Epithelial cell of proximal tubule (primary cell): ENCODE data around the gene QSOX1. TPM values are rescaled to one million over a fixed set of nuclear protein-coding genes. Genes with fewer than 3 reads are reported as not detected.
"Not testable (repeated sequence)": the region's sequence is repeated elsewhere in the genome, so short reads cannot be mapped to it uniquely, and the experiment has no call there.

Experiments
- DNase-seq: peaks from one replicate; pipeline ENCODE4 v3.0.0-alpha.2; 2011; ENCODE audit warnings: low read depth
- H3K4me3 ChIP-seq: 2 replicates; pipeline ENCODE4 v1.5.1; 2011; ENCODE audit warnings: low read depth, mild to moderate bottlenecking, low read length
- CTCF ChIP-seq: conservative IDR thresholded peaks from 2 replicates; pipeline ENCODE4 v1.5.1; 2012; ENCODE audit warnings: low read depth, mild to moderate bottlenecking, low read length
- total RNA-seq: library from RNA; depleted of rRNA; stranded (reverse); fragments of >200 nt; gene quantifications from 2 replicates; pipeline ENCODE4 v1.2.3, GENCODE V29; 2015

QSOX1 gene
- total RNA-seq, 1 donor from 2014 or later = 247 TPM

GRCh38 chr1:180197231-180197630, 42.6 kb downstream of the QSOX1 start:
- no peak for DNase-seq
- no peak for TF ChIP-seq CTCF
- H3K4me3 ChIP-seq = no peak overlapping the region

GRCh38 chr1:180198196-180198595, 43.5 kb downstream of the QSOX1 start:
- no peak for DNase-seq
- H3K4me3 ChIP-seq = no peak overlapping the region
- no peak for TF ChIP-seq CTCF

- TF ChIP-seq CTCF = no peak
- H3K4me3 ChIP-seq = no peak overlapping the region
- no peak for DNase-seq
Observed at GRCh38 chr1:180198611-180199010, 43.9 kb downstream of the QSOX1 start.

GRCh38 chr1:180199018-180199417, 44.3 kb downstream of the QSOX1 start:
- no peak for DNase-seq
- H3K4me3 ChIP-seq = no peak overlapping the region
- no peak for TF ChIP-seq CTCF

- no peak for DNase-seq
- H3K4me3 ChIP-seq = no peak overlapping the region
- no peak for TF ChIP-seq CTCF
Observed at GRCh38 chr1:180201451-180202200, 47.0 kb downstream of the QSOX1 start.

GRCh38 chr1:180202588-180202987, 47.9 kb downstream of the QSOX1 start:
- not testable (repeated sequence) for H3K4me3 ChIP-seq, DNase-seq

- no peak for TF ChIP-seq CTCF
Observed at GRCh38 chr1:180204231-180204630, 49.6 kb downstream of the QSOX1 start.

More at GRCh38 chr1:180204231-180204630, 49.6 kb downstream of the QSOX1 start:
- no peak overlapping the region for H3K4me3 ChIP-seq
- DNase-seq = no peak
